ENCODE results near the gene RBM38. TPM values are rescaled to one million over a fixed set of nuclear protein-coding genes. Genes with fewer than 3 reads are reported as not detected.

RBM38 gene
- total RNA-seq, 1 donor from 2014 or later, result 13.9 TPM

DNA sequence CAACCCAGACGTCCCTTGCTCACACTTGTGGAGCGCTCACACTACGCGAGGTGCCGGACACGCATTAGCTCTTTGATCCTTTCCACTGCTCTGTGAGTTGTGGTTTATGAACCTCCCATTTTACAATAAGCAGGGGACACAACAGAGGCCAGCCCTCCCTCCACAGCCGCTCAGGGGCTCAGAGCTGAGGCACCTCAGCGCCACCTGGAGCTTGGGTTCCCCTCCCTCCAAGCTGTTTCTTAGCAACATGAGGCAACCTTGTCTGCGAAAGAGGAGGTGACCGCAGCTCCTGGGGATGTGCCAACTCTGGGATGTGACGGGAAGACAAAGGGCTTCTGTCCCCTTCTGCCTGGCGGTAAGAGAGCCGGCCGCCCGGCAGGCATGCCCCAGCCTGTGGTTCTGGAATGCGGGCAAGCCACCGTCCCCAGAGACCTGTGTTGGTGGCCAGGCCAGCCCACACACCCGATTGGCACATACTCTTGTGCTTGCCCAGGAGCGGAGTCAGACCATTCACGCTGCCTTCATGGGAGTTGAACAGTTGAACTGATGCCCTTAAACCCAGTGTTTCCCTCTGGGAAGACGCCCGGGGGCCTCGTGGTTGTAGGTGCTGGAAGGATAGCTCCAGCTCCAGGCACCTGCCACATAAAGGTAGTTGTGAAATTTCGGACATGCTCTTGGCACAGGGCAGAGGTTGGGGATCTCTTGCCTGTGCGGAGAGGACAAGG is 44.5 kb downstream of the RBM38 start:
- no peak for DNase-seq (ENCODE audit: low read depth in 2 of 2)

DNA sequence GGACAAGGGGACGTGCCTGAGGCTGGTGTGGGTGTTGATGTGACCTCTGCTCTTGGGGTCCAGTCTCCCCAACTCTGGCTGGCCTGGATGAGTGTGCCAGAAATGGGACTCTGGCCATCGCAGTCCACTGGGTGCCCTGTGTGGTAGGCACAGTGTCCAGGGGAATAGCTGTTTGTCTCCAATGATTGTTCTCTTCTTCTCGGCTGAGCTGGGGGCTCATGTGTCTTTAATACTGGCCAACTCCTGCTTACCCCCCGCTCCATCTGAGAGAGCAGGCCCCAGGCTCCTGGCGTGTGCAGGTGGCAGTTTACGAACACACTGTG is 45.0 kb downstream of the RBM38 start:
- no peak for DNase-seq (ENCODE audit: low read depth in 2 of 2)

DNA sequence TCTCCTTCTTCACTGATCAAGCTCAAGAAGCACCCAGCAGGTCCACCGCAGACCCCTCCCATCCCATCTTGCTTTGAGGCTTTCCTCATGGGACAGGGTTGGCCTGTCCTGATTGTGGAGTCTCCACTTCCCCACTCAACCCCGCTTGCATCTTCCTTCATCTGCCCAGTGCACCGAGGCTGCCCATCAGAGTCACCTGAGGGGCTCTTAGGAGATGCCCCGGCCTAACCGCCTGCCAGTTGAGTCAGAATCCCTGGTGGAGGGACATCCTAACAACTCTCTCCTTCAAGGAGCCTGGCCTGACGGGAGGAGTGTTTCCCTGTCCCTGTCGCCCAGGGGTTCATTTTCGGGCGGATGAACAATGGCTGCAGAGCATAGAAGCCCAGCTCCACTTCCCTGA is 46.1 kb downstream of the RBM38 start:
- DNase-seq (ENCODE audit: low read depth in 2 of 2), result no peak

DNA sequence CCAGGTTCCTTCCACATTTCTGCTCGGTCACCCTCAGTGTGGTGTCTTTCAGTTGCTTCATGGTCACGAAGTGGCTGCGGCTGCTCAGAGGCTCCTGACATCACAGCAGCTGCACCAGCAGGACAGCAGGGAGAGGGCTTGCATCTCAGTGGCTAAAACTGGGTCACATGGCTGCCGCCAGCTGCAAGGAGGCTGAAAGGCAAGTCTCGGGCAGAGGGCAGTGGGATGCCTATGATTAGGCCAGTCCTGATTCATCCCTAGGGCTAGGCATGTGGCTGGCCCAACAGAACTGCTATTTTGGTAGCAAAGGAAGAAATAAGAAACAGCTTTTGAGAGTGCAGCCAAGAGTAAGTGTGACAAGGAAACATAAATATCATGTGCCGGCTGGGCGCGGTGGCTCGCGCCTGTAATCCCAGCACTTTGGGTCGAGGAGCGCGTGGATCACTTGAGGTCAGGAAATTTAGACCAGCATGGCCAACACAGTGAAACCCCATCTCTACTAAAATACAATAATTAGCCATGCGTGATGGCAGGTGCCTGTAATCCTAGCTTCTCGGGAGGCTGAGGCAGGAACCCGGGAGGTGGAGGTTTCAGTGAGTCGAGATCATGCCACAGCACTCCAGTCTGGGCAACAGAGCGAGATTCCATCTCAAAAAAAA is 46.6 kb downstream of the RBM38 start:
- DNase-seq (ENCODE audit: low read depth in 2 of 2), result no peak

DNA sequence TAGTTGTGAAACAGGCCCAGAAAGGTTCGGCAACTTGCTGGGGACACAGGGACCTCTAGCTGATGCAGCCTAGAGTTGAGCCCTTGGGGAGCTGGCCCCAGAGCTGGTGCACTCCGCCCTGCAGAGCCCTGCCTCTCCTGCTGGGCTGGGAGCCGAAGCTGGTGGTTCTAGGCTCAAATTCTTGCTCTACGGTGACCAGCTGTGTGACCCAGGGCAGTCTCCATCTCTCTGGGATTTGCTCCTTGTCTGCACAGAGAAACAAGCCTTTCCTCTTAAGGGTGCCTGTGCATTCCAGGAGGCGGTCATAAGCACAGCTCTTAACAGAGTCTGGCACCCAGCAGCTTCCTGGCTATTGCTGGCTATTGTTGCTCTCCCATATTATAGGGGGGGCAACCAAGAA is 47.4 kb downstream of the RBM38 start:
- DNase-seq (ENCODE audit: low read depth in 2 of 2), result no peak

DNA sequence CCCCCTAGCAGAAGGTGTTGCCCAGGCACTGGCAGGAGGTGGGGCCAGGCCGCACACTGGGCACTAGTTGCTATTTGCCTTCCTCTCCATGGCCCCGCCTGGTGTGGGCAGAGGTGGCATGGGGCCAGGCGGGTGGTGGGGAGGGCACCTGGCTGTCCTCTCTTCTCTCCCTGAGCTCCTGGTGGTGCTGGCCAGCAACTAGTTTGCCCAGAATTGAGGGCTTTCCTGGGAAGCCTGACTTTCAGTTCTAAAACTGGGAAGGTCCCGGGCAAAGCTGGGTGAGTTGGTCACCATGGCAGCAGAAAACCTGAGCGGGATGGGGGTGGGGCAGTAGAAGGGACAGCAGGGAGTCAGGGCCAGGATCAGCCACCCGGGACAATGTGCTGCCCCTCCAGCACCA is 48.2 kb downstream of the RBM38 start:
- DNase-seq (ENCODE audit: low read depth in 2 of 2), result no peak

DNA sequence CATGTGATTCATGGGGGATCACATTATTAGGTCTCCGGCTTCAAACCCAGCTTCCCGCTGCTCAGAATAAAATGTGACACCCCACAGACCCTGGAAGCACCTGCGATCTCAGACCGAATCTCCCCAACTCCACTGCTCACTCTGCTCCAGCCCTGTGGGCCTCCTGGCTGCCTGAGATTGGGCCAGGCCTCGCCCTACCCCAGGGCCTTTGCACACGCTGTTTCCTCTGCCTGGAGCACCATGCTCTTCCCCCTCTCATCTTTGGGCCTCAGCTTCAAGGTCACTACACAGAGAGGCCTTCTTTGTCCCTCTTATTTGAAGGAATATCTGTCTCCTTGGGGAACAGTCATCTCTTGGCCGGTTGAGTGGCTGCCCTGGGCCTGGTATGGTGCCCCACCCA is 48.8 kb downstream of the RBM38 start:
- DNase-seq (ENCODE audit: low read depth in 2 of 2), result no peak

DNA sequence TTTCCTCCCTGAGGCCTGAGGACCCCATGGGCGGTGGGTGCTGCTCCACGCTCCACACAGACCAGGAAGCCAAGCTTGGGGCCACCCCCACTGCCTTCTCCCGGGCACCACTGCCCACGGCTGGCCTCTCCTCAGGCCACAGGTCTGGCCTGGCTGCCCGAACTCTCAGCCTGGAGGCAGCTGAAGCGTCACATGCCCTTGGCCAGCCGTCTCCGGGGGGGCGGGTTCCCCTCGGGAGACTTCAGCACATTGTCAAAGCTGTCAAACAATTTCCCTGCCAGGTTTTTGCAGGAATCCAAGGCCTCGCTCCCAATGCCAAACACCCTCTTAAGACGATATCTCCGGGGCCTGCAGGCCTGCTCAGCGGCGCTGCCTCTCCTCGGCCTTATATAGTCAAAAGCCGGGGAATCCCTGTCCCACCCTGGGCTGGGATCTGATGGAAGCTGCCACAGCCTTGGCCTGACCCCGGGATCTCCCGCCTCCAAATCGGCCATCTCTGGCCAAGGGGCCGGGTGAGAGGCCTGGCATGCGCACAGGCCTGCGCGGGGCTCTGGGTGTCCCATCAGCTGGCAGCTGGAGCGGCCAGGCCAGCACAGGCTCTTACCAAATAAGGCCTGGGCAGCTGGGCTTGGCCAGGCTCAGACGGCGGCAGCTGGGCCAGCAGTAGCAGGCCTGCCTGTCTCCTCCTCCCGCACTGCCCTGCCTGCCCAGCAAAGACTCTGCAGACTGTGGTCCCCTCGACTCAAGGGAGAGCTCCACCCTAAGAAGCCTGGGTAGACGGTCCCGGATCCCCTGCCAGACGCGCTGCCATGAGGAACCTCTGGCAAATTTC is 49.7 kb downstream of the RBM38 start:
- DNase-seq (ENCODE audit: low read depth in 2 of 2), result no peak

DNA sequence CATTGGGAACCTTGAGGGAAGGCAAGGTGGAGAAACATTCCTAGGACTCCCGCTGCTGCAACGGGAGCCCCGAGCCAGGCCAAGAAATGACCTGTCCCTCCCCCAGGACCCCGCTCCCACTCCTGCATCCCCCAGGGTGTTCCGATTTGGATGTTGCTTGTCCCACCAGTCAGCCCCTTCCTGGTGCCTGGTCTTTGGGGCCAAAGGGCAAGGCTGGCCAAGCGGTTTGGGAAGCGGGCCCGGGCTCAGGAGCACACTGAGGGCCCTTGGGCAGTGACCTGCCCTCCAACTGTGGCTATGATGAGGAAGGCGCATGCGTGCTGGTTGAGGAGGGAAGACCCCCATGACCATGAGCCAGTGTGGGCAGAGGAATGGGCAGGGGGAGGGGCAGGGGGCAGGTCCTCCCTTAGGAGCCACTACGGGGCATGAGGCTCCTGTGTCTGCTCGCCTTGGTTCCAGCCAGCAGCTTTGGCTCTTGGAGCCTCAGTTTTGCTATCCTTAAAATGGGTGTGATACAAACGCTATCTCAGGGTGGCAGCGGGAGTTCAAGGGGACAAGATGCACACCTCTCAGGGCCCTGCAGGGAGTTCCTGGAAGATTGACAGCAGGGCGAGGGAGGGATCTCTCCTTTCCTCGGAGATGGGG is 50.4 kb downstream of the RBM38 start:
- no peak for DNase-seq (ENCODE audit: low read depth in 2 of 2)

DNA sequence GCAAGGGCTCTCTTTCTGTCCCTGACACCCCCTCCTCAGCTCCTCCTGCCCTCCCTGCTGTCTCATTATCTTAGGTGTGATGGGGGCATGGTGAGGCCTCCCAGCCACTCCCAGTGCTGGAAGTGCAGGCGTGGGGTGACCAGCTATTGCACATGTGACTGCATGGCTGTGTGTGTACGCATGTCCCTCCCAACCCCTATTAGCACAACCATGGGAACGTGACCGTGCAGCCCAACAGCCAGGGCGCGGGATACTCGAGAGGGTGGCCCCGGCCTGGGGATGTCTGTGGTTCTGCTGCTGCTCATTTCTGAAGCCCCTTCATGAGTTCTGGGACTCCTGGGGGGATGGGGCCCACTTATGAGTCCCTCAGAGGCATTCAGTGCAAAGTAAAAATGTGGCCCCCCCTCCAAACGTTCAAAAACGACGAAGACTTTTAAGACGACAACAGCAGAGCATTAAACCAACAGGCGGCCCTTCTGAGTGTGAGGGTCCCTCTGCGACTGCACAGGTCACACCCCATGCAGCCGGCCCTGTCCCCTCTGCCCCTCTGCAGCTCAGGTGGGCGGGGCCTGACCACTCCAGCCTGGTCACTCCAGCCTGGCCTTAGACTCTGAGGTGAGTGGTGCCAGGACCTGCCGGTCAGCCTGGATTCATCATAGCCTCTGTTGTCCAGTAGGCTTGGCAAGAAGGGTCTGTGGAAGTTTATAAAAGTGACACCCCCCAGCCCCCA is 51.1 kb downstream of the RBM38 start:
- DNase-seq (ENCODE audit: low read depth in 2 of 2), result no peak

DNA sequence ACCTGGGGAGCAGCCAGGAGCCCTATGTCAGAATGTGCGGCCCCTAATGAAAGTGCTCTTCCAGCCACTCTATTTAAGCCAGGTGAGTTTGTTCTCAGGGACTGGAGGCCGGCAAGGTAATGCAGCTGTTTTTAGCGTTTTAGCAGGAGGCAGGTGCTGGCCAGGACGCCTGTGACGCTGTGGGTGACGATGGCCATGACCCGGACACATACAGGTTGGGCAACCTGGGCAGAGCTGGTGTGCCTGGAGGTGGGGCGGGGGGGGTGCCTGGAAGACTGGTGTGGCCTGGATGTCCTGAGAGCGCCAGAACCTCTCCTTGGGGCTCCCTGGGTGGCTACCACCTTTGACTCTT is 51.7 kb downstream of the RBM38 start:
- DNase-seq (ENCODE audit: low read depth in 2 of 2), result no peak

DNA sequence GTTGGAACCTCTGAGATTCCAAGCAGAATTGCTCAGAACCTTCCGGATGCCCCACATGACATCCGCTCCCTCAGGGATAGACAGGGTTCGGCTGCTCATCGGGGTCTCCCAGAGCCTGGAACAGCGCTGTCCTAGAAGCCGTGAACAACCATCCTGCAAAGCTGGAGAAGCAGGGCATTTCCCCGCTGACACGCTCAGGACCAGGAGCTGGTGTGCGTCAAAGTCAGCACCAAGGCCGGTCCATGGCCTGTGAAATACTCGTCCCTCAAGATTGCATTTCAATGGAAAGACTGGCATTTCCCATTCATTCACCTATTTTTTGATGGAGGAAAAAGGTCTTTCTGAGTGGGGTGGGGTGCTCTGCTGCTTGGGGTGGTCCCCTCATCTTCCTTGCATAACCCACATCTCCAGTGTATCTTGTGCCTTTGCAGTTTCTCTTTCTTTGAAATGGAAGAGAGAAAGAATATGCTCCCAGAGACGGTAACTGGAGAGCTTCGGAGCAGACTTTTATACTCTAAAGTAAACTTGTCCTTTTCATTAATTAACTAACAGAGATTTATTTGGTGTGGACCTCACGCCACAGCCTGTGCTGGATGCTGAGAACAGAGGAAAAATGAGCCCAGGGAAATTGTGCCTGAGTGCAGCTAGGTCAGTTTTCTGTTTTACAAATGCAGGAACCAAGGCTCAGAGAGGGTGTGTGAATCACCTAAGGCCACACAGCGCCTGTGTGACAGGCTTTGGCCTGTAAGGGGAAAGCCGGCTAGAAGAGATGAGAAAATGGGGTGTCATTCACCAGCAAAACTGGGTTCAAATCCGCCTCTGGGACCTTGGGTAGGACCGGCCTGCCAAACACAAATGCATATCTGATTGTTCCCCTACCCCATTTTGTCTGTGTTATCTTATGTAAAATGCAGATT is 52.4 kb downstream of the RBM38 start:
- DNase-seq (ENCODE audit: low read depth in 2 of 2), result no peak

DNA sequence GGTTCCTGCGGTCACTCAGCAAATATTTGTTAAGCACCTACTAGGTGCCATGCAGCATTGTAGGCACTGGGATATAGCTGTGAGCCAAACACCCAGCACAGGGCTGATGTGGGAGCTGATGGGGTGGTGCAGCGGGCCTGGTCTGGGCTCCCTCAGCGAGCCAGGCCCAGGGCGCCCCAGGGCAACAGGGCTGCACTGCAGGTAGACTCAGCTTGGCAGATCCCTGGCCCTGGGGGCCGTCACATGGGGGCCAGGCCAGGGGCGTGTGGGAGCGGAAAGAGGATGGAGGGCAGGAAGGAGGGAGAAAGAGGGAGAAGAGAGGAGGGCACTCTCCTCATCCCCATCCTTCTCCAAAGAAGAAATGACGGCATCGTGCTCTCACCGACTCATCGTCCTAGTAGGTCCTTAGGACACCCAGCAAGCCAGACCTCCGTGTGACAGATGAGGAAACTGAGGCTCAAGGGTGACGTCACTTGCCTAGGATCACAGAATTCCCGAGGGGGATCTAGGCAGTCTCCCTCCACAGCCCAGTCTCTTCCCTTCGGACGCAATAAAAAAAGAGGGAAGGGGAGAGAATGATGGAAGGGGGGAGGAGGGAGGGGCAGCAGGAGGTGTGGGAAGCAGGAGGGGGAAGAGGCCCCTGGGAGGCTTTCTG is 53.3 kb downstream of the RBM38 start:
- DNase-seq (ENCODE audit: low read depth in 2 of 2), result no peak

DNA sequence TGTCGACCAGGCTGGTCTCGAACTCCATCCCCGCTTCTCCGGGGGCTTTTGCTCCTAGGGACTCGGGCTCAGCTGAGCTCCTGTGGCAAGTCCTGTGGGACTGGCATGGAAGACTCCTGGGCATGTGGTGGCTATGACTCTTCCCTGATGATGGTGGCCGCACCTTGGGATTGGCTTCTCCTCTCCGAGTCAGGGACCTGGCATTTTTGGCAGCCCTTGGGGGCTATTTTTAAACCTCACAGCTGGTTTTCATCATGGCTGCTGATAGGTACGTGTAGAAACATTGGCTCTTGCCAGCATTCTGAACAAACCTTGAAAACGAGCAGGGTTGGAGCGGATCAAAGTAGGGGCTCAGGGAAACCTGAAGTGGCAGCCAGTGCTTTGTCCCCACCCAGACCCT is 54.1 kb downstream of the RBM38 start:
- DNase-seq (ENCODE audit: low read depth in 2 of 2), result no peak

DNA sequence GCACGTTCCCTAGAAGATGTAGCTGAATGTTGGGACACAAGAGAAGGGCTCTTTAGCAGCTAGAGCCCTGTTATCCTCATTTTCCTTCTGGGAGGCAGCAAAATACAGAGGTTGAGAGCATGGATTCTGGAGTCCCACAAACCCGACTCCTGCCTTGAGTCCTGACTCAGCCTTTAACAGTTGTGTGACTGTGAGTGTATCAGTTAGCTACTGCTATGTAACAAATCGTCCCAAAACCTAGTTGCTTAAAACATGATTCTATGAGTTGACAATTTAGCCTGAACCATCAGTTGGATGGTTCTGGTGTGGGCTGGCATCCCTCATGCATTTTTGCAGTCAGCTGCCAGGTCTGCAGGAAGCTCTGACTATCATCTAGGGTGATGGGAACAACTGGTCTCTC is 54.6 kb downstream of the RBM38 start:
- no peak for DNase-seq (ENCODE audit: low read depth in 2 of 2)

DNA sequence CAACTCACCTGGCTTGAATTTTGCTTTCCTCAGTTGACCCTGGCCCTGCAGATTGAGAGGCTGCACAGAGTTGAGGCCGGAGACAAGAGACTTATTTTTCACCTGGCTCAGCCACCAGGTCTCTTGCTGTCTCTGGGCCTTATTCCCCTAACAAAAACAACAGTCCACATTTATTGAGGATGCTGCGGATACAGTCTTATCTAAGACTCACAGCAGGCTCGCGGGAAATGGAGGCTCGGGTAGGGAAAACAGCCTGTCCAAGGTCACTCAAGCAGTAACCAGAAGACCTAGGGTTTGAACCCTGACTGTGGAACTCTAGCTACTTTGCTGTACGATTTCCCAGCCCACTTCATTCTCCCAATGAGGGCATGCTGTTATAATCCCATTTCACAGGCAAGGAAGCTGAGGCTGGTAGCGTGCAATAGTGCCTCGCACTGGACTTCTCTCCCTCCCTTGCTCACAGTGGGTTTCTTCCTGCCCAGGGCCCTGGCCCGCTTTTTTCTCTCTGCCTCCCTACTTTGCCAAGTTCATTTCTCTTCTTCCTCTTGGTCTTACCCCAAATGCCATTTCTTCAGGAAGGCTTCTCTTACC is 57.7 kb downstream of the RBM38 start:
- DNase-seq (ENCODE audit: low read depth in 2 of 2), result no peak

DNA sequence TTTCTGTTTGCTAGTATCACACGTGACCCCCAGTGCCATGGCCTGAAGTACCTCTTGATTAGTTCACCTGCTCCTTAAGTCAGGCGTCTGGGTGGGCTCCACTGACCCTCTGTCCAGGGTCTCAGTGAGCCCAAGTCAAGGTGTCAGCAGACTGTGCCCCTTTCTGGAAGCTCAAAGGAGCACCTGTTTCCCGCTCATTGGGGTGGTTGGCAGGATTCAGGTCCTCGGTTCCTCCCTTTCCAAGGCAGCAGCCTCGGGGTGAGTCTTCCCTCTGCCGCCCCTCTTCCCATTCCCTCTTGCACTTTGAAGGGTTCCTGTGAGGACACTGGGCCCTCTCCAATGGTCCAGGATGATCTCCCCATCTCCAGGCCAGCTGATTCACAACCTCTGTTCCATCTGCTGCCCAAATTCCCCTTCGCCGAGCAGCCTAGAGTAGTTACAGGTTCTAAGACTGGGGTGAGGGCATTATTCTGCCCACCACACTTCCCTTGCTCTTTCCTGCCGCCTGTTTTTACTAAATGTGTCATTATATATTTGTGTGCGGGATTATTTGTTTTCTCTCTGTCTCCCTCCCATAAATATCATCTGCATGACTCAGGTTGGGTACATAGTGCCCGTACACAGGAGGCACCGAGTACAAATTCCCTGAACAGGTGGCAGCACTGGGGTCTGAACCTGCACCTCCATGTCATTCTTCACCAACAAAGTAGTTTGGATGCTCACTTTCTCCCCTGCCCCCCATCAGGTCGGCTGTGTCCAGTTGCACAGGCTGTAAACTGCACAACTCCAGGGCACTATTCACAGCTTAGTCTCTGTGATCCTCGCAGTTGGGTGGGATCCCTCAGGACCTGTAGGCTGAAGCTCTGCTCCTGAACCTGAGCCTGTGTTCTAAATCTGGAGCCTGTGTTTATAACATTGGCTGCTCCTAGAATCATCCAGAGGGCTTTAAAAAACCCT is 58.5 kb downstream of the RBM38 start:
- DNase-seq (ENCODE audit: low read depth in 2 of 2), result no peak

DNA sequence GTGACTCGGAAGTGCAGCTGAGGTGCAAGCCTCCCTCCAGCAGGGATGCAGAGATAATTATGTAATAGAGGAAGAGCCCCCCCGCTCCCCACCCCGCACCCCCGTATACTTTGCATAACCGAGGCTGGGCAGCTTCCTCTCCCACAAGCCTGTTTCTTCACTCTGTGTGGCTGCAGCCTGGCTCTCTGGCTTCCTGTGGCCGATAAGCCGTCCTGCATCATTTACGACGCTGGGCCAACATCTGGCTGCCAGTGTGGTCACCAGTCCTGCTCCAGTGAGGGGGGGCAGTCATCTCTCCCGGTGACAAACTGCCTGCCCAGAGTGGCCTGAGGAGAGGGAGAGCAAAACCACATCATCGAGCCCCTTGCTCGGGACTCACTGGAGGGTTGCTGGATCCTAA is 59.2 kb downstream of the RBM38 start:
- no peak for DNase-seq (ENCODE audit: low read depth in 2 of 2)

DNA sequence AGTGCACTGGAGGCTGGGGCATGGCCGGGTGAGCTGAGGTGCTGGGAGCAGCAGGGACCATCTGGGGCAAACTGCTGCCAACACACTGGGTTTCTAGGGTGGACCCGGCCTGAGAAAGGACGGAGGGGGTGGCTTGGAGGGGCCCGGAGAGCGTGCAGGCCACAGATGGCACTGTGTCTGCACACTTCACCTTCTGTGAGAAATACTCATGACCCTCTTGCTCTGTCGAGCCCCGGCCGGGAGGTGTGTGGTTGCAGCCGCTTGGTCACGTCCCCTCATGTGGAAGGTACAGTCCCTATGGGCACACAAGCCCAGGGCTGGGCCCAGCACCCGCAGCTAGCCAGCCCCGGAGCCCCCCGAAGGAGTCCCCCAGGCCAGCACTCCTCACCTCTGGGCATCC is 59.7 kb downstream of the RBM38 start:
- DNase-seq (ENCODE audit: low read depth in 2 of 2), result no peak

All from dermis microvascular lymphatic vessel endothelial cell (primary cell).